Memory B cell (primary cell): ENCODE results near the gene MARCHF7.

Experiments used
- ATAC-seq: fragments of 150-1000 bp; cut with Tn5 transposase; 2 replicates; pipeline ENCODE4 v1.10.0; 2021; ENCODE audit warnings: low read depth, mild to moderate bottlenecking, moderate library complexity
- DNase-seq, 2 donors: peaks; one replicate each; pipeline ENCODE4 v3.0.0; 2022; ENCODE audit warnings: low spot score in 2 of 2
- H3K27ac Mint-ChIP-seq: one replicate; pipeline ENCODE4 v1.8.0; 2022; ENCODE audit warnings: mild to moderate bottlenecking, moderate library complexity, mixed read lengths
- H3K27me3 Mint-ChIP-seq: one replicate; pipeline ENCODE4 v1.8.0; 2022; ENCODE audit warnings: mixed read lengths
- H3K36me3 Mint-ChIP-seq: one replicate; pipeline ENCODE4 v1.8.0; 2022; ENCODE audit warnings: mild to moderate bottlenecking, mixed read lengths
- H3K4me1 Mint-ChIP-seq: one replicate; pipeline ENCODE4 v1.8.0; 2022; ENCODE audit warnings: mixed read lengths
- H3K4me3 Mint-ChIP-seq: one replicate; pipeline ENCODE4 v1.8.0; 2022; ENCODE audit warnings: mild to moderate bottlenecking, moderate library complexity, mixed read lengths
- H3K9me3 Mint-ChIP-seq: one replicate; pipeline ENCODE4 v1.8.0; 2022; ENCODE audit warnings: mixed read lengths

Gene MARCHF7

GRCh38 chr2:159760326-159760725 is 48.0 kb downstream of the MARCHF7 start:
- Mint-ChIP-seq H3K36me3 (peaks cover 23% of the 10 kb centered on the region), H3K4me3 (no peak overlapping the region), H3K27ac (no peak overlapping the region), H3K4me1 (peaks cover 3% of the 10 kb centered on the region), H3K9me3 (no peaks in the 10 kb centered on the region), H3K27me3 (no peaks in the 10 kb centered on the region)
- ATAC-seq, result no peak
- DNase-seq, result no peak

DNA sequence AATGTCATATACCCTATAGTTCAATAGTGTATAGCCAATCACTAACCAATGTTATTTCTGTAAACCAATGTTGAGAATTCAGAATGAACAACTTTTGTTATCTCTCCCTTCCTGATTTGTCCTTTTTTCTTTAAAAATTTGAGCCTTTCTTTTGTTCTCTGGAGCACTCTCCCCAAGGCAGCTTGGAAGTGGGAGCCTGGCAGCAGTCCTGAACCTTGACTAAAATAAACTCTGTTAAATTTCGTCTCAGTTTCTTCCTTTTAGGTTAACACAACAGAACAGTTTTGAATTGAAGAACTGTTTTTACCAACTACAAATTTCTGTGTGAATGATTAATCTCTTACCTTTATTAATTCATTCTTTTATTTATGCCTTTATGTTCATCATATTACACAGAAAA is 49.8 kb downstream of the MARCHF7 start:
- ATAC-seq (no peak), DNase-seq (no peak)
- no peak overlapping the region for H3K27ac Mint-ChIP-seq
- H3K4me3 Mint-ChIP-seq, result no peak overlapping the region
- no peaks in the 10 kb centered on the region for H3K27me3 Mint-ChIP-seq
- peaks cover 24% of the 10 kb centered on the region for H3K36me3 Mint-ChIP-seq
- H3K9me3 Mint-ChIP-seq, result no peaks in the 10 kb centered on the region
- H3K4me1 Mint-ChIP-seq, result peaks cover 3% of the 10 kb centered on the region
